Lower lobe of right lung (tissue), 2 donors: Measurements from ENCODE around the gene GLB1L. TPM values are rescaled to one million over a fixed set of nuclear protein-coding genes. Genes with fewer than 3 reads are reported as not detected.

Experiments
- ATAC-seq, 2 donors: fragments of 200-7000 bp; cut with Tn5 transposase; one replicate each; pipeline ENCODE4 v1.9.1; 2020 to 2022; ENCODE audit warnings: mild to moderate bottlenecking in 2 of 2, moderate library complexity in 2 of 2
- DNase-seq: peaks from one replicate; pipeline ENCODE4 v3.0.0-alpha.2; 2020
- H3K27ac ChIP-seq: fragments of 200-600 bp; one replicate; pipeline ENCODE4 v1.8.0; 2022
- H3K27me3 ChIP-seq: fragments of 200-600 bp; one replicate; pipeline ENCODE4 v1.8.0; 2022; ENCODE audit warnings: low read depth
- H3K36me3 ChIP-seq: fragments of 200-600 bp; one replicate; pipeline ENCODE4 v1.8.0; 2022; ENCODE audit warnings: mild to moderate bottlenecking
- H3K4me1 ChIP-seq: fragments of 200-600 bp; one replicate; pipeline ENCODE4 v1.8.0; 2022
- H3K4me3 ChIP-seq: fragments of 200-600 bp; one replicate; pipeline ENCODE4 v1.8.0; 2022; ENCODE audit warnings: mild to moderate bottlenecking
- H3K9me3 ChIP-seq: fragments of 200-600 bp; one replicate; pipeline ENCODE4 v1.8.0; 2022
- intact Hi-C: fragments of 100-400 bp; cut with DNase I; formaldehyde crosslinking; loops from one replicate; pipeline ENCODE4 v1.11.0; 2022
- total RNA-seq: library from RNA; stranded (reverse); fragmentation: NEBNext Ultra II Directional; extraction: Animal tissue kit (Norgen Biotek cat#: 25700); gene quantifications from one replicate; pipeline ENCODE4 v1.2.1, GENCODE V29; 2021
- TF ChIP-seq, protein P1 (sequence below): fragments of 200-600 bp; IDR thresholded peaks from one replicate; pipeline ENCODE4 v1.8.0; 2022; ENCODE audit warnings: antibody characterized with exemption, mild to moderate bottlenecking
- donor health status: DM: no; HTN: yes; CAD: no; lungs with severe emphysema.

Gene GLB1L
- total RNA-seq, 1 donor from 2014 or later, result 12.6 TPM

DNA sequence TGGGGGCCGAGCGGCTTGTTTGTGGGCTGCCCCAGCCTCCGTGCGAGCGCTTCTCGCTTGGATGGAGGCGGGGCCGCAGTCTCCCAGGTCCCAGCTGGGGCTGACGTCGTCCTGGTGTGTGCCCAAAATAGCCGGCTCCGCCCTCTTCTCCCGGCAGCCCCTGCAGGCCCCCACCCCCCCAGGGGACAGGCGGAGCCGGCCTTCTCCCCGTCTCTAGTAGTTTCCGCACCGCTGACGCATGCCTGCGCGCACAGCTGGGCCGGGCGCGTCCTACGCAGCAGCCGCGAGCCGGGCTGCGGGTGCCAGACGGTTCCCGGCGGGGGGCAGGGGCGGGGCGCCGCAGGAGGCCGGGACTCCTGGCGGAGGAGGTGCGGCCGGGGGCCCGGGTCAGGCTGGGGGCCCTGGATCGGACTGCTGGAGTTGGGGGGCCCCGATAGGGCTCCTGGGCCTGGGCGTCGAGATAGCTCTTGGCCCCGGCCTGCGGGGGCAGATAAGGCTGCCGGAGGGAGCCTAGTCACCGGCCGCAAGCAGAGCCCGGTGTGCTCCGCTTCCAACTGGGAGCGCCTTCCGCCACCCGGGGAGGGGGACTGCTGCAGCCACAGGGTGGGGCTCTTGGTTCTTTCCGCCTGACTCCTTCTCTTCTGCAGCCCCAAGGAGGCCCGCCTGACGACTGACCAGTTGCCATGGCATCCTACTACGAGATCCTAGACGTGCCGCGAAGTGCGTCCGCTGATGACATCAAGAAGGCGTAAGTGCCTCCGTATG lies 34.1 kb upstream of the GLB1L start, which contains the start of gene DNAJB2:
Gene DNAJB2 (plus strand): TSS at position 216 of the 765 bp plus-strand sequence. CDS start 468 bp downstream, at position 684.
- H3K27me3 ChIP-seq, result no peaks in the 10 kb centered on the region
- peak within 1 kb of the TSS; percentile 88 for H3K4me3 ChIP-seq
- peaks cover 40% of the 10 kb centered on the region for H3K36me3 ChIP-seq
- ATAC-seq (peak; percentile 96 to 98), DNase-seq (peak; percentile 99)
- TF ChIP-seq, protein P1, sequence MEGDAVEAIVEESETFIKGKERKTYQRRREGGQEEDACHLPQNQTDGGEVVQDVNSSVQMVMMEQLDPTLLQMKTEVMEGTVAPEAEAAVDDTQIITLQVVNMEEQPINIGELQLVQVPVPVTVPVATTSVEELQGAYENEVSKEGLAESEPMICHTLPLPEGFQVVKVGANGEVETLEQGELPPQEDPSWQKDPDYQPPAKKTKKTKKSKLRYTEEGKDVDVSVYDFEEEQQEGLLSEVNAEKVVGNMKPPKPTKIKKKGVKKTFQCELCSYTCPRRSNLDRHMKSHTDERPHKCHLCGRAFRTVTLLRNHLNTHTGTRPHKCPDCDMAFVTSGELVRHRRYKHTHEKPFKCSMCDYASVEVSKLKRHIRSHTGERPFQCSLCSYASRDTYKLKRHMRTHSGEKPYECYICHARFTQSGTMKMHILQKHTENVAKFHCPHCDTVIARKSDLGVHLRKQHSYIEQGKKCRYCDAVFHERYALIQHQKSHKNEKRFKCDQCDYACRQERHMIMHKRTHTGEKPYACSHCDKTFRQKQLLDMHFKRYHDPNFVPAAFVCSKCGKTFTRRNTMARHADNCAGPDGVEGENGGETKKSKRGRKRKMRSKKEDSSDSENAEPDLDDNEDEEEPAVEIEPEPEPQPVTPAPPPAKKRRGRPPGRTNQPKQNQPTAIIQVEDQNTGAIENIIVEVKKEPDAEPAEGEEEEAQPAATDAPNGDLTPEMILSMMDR, result no peak
- peak within 1 kb of the TSS; percentile 100 for H3K27ac ChIP-seq
- no peaks in the 10 kb centered on the region for H3K9me3 ChIP-seq
- intact Hi-C loops, result no loop called here
- peaks cover 25% of the 10 kb centered on the region for H3K4me1 ChIP-seq

DNA sequence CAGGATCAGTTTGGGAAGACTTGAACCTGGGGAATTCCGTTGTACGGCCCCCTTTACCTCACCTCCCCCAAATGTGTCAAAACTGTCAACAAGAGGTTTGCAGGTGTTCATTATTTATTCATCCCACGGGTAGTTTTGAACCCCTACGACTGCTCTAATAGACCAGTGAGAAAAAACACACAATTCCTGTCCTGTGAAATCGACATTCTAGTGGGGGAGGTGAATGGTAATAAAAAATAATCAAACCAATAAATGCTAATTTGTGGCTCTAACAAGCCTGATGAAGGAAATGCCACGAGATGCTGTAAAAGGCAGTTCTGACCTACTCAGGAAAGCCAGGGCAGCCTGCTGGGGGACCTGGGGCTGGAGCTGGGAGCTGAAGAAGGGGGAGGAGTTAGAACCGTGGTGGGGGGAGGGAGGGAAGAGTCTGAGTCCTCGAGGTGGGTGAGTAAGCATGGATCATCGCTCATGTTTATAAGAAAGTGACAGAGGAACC lies 33.5 kb upstream of the GLB1L start:
- DNase-seq (no peak), ATAC-seq (peak in 1 of 2 donors; percentile 70)
- TF ChIP-seq, protein P1, result no peak
- intact Hi-C loops, result no loop called here
- Histone ChIP-seq H3K4me3 (peak overlapping the region; percentile 88), H3K9me3 (no peaks in the 10 kb centered on the region), H3K4me1 (peaks cover 25% of the 10 kb centered on the region), H3K27ac (peak overlapping the region; percentile 100), H3K27me3 (no peaks in the 10 kb centered on the region), H3K36me3 (peaks cover 34% of the 10 kb centered on the region)

DNA sequence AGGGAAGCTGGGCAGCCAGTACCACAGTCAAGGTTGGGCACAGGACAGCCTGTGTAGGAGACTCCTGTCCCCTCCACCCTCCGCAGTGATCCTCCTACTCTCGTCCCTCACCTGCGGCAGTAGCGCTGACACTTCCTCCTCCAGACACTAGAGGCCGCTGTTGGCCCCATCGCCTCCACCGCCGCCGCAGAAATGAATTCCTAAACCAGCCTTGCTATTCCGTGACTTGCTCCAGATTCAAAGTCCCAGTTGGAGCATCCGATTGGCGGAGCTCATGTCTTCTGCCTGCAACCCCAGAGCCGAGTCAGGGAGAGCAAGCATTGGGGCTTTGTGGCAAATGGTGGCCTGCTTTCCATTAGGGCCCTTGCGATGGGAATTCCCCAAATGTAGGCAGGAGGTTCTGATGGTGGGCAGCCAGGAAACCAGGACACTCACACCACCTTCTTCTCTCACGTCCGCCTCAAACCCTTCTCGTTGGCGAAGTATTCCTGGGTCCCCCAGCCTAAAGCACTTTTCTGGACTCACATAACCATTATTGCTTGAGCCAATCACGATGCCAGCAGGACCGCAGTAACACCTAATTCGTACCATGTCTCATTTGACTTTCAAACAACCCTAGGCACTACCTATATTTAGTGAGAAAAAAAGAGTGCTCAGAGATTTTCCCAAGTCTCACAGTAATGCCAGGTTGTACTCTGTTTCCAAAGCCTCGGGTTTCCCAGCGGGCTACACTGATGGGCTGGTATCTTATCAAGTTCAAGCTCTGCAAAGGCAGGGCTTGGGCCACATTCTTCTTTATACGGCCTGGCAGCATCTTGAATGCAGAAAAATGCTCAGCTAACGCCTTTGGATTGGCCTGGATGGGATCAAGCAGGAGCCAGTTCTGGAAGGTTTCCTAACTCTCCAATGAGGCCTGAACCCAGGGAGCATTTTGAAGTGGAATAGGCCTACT lies 32.7 kb upstream of the GLB1L start:
- peaks cover 25% of the 10 kb centered on the region for H3K4me1 ChIP-seq
- peak overlapping the region; percentile 100 for H3K27ac ChIP-seq
- peak overlapping the region; percentile 88 for H3K4me3 ChIP-seq
- DNase-seq (peak; percentile 83), ATAC-seq (peak; percentile 62 to 69)
- no peaks in the 10 kb centered on the region for H3K27me3 ChIP-seq
- TF ChIP-seq, protein P1, result peak; percentile 99
- H3K36me3 ChIP-seq, result peaks cover 26% of the 10 kb centered on the region
- intact Hi-C loops, result no loop called here
- H3K9me3 ChIP-seq, result no peaks in the 10 kb centered on the region

DNA sequence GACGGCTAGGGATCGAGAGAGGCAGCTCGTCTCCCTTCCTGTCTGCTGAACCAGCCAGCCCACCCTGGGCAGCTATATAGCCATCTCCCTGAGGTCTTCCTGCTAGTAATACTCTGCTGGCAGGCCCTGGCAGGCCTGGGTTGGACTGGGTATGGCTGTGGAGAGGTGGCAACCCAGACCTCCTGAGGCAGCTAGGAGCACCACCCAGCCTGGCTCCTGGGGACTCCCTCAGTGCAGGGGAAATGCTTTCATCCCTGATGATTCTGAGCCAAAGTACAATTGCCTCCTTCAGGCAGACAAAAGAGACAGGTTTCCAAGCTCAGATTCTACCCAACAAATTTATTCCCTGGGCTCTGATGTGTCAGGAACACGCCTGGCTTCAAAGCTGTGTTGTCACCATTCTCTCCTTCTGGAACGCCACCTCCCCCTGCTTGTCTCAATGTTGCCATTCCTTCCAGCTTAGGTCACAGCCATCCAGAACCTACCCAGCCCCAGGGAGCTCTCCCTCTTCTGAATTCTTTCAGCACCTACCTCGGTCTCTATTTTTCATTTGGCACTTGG lies 29.2 kb upstream of the GLB1L start:
- Histone ChIP-seq H3K4me3 (no peak overlapping the region), H3K27me3 (no peaks in the 10 kb centered on the region)
- peak; percentile 8 to 51 for ATAC-seq

More for the DNA sequence above, 29.2 kb upstream of the GLB1L start:
- Histone ChIP-seq H3K9me3 (no peaks in the 10 kb centered on the region), H3K36me3 (no peaks in the 10 kb centered on the region), H3K4me1 (peaks cover 14% of the 10 kb centered on the region), H3K27ac (peak overlapping the region; percentile 78)
- intact Hi-C loops, result no loop called here
- no peak for DNase-seq
- TF ChIP-seq, protein P1, result no peak
